ENCODE data around the gene NUDC. TPM values are rescaled to one million over a fixed set of nuclear protein-coding genes. Genes with fewer than 3 reads are reported as not detected.

NUDC gene
- total RNA-seq, 2 experiments from 2014 or later, result 65.7 to 106 TPM

GRCh38 chr1:26956321-26956720 lies 34.8 kb downstream of the NUDC start:
- TF ChIP-seq CTCF (conservative IDR thresholded peaks at IDR 0.05; ENCODE audit: low read length) (no peak), EZH2phosphoT487 (IDR thresholded peaks at IDR 0.05; ENCODE audit: borderline replicate concordance, low read depth, low read length) (no peak)
- H3K4me1 ChIP-seq (ENCODE audit: insufficient read depth, low read length, poor library complexity, severe bottlenecking), result no peaks in the 10 kb centered on the region
- no peak overlapping the region for H3K4me2 ChIP-seq (ENCODE audit: low read length)
- H4K20me1 ChIP-seq (ENCODE audit: insufficient read depth, low read length), result no peaks in the 10 kb centered on the region
- no peak overlapping the region for H2AFZ ChIP-seq (ENCODE audit: low read length)
- no peak for DNase-seq (ENCODE audit: low spot score)
- BruUV-seq (replicated peaks), result no TSS peak
- H3K36me3 ChIP-seq (ENCODE audit: insufficient read depth, low read length), result no peaks in the 10 kb centered on the region
- no peak overlapping the region for H3K4me3 ChIP-seq (ENCODE audit: low read depth, low read length, poor library complexity, severe bottlenecking)
- ChIA-PET CTCF (ENCODE audit: unreplicated experiment) (no interaction called here), POLR2A (no interaction called here)
- H3K9me2 ChIP-seq (ENCODE audit: insufficient read depth, low read length), result no peaks in the 10 kb centered on the region
- no peak overlapping the region for H3K27ac ChIP-seq (ENCODE audit: low read depth, low read length, poor library complexity, severe bottlenecking)
- no peaks in the 10 kb centered on the region for H3K79me2 ChIP-seq (ENCODE audit: insufficient read depth, low read depth, low read length)
- H3K9me3 ChIP-seq (ENCODE audit: low read length), result no peaks in the 10 kb centered on the region
- intact Hi-C loops (cut with micrococcal nuclease; ENCODE audit: unreplicated experiment), result no loop called here

GRCh38 chr1:26957306-26957705 lies 35.8 kb downstream of the NUDC start:
- no TSS peak for BruUV-seq (replicated peaks)
- Histone ChIP-seq H3K4me1 (ENCODE audit: insufficient read depth, low read length, poor library complexity, severe bottlenecking) (no peaks in the 10 kb centered on the region), H3K4me2 (ENCODE audit: low read length) (no peak overlapping the region), H4K20me1 (ENCODE audit: insufficient read depth, low read length) (no peaks in the 10 kb centered on the region), H3K79me2 (ENCODE audit: insufficient read depth, low read depth, low read length) (no peaks in the 10 kb centered on the region), H3K9me3 (ENCODE audit: low read length) (no peaks in the 10 kb centered on the region), H3K4me3 (ENCODE audit: low read depth, low read length, poor library complexity, severe bottlenecking) (no peak overlapping the region), H3K9me2 (ENCODE audit: insufficient read depth, low read length) (no peaks in the 10 kb centered on the region), H2AFZ (ENCODE audit: low read length) (no peak overlapping the region), H3K36me3 (ENCODE audit: insufficient read depth, low read length) (no peaks in the 10 kb centered on the region), H3K27ac (ENCODE audit: low read depth, low read length, poor library complexity, severe bottlenecking) (no peak overlapping the region)
- TF ChIP-seq EZH2phosphoT487 (IDR thresholded peaks at IDR 0.05; ENCODE audit: borderline replicate concordance, low read depth, low read length) (no peak), CTCF (conservative IDR thresholded peaks at IDR 0.05; ENCODE audit: low read length) (no peak)
- POLR2A ChIA-PET, result no interaction called here
- no peak for DNase-seq (ENCODE audit: low spot score)
- intact Hi-C loops (cut with micrococcal nuclease; ENCODE audit: unreplicated experiment), result no loop called here
- CTCF ChIA-PET (ENCODE audit: unreplicated experiment), result no interaction called here

GRCh38 chr1:26959270-26959669 lies 37.7 kb downstream of the NUDC start:
- Histone ChIP-seq H3K27ac (ENCODE audit: low read depth, low read length, poor library complexity, severe bottlenecking) (no peak overlapping the region), H4K20me1 (ENCODE audit: insufficient read depth, low read length) (no peaks in the 10 kb centered on the region), H3K36me3 (ENCODE audit: insufficient read depth, low read length) (no peaks in the 10 kb centered on the region), H3K4me3 (ENCODE audit: low read depth, low read length, poor library complexity, severe bottlenecking) (no peak overlapping the region), H3K9me3 (ENCODE audit: low read length) (no peaks in the 10 kb centered on the region), H3K79me2 (ENCODE audit: insufficient read depth, low read depth, low read length) (no peaks in the 10 kb centered on the region), H3K4me1 (ENCODE audit: insufficient read depth, low read length, poor library complexity, severe bottlenecking) (no peaks in the 10 kb centered on the region), H3K4me2 (ENCODE audit: low read length) (peak overlapping the region; percentile 53; the same call in 1 of the 2 replicates), H2AFZ (ENCODE audit: low read length) (no peak overlapping the region), H3K9me2 (ENCODE audit: insufficient read depth, low read length) (no peaks in the 10 kb centered on the region)
- TF ChIP-seq CTCF (conservative IDR thresholded peaks at IDR 0.05; ENCODE audit: low read length), result no peak
- no peak for TF ChIP-seq EZH2phosphoT487 (IDR thresholded peaks at IDR 0.05; ENCODE audit: borderline replicate concordance, low read depth, low read length)
- no peak for DNase-seq (ENCODE audit: low spot score)
- no TSS peak for BruUV-seq (replicated peaks)
- intact Hi-C loops (cut with micrococcal nuclease; ENCODE audit: unreplicated experiment), result no loop called here
- POLR2A ChIA-PET, result no interaction called here
- CTCF ChIA-PET (ENCODE audit: unreplicated experiment), result no interaction called here

Data from OCI-LY7 (cell line).